ENCODE results near the gene PRKAG2. TPM values are rescaled to one million over a fixed set of nuclear protein-coding genes. Genes with fewer than 3 reads are reported as not detected.

Gene PRKAG2
- total and polyA plus RNA-seq, 2 of the 8 experiments (the other 6 are each of a cell fraction or from before 2014, with no cell fraction given): 7.5 to 18.1 TPM

DNA sequence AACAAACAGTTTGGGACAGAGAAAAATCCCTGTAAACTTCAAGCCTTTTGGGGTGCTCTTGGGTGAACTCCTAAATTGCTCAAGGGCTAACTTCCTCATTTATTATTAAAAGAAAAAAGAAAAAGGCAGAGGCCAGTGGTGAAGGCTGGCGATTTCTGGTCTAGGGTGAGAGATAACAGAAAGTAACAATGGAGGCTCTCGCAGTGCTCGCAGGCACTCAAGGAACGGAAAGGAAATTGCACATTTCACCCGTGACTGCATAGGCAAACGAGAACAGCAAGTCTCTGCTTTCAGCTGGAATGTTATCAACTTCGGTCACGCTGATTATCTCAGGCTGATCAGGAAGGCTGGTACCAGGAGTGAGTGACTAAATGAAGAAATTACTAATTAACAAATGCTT lies 70.7 kb downstream of the PRKAG2 start:
- POLR2A ChIA-PET (ENCODE audit: partially characterized antibody): no interaction called here
- Histone ChIP-seq H3K79me2 (ENCODE audit: control insufficient read depth in 1 of 2, insufficient read depth in 2 of 2, low read length in 2 of 2) (no peaks in the 10 kb centered on the region), H2BK12ac (ENCODE audit: low read depth, low read length) (no peak overlapping the region), H3K4me3 (ENCODE audit: extremely low read depth in 1 of 4, insufficient read depth in 2 of 4, low read depth in 3 of 4, low read length in 4 of 4) (no peak overlapping the region), H2AK5ac (ENCODE audit: low read depth, low read length) (no peak overlapping the region), H3K9ac (replicated peaks in 1 of 4; ENCODE audit: extremely low read depth in 1 of 4, low read depth in 3 of 4, low read length in 3 of 4) (no peak overlapping the region), H3K14ac (ENCODE audit: insufficient read length) (no peak overlapping the region), H3K4ac (replicated peaks; ENCODE audit: insufficient read length, low read depth, low read length) (no peak overlapping the region), H2AFZ (ENCODE audit: low read length) (no peak overlapping the region), H3K27ac (ENCODE audit: low read depth, low read length) (no peak overlapping the region), H3K4me2 (ENCODE audit: insufficient read depth in 1 of 2, low read depth in 2 of 2, low read length in 2 of 2) (no peak overlapping the region), H3K23me2 (ENCODE audit: low read depth, low read length) (no peaks in the 10 kb centered on the region), H3K23ac (ENCODE audit: insufficient read length) (no peak overlapping the region), H4K91ac (replicated peaks; ENCODE audit: insufficient read length, low read length) (no peak overlapping the region), H3K27me3 (replicated peaks in 1 of 4; ENCODE audit: control insufficient read depth in 3 of 4, extremely low read depth in 1 of 4, insufficient read depth in 3 of 4, low read length in 3 of 4) (no peaks in the 10 kb centered on the region), H4K20me1 (replicated peaks in 1 of 2; ENCODE audit: control insufficient read depth in 1 of 2, insufficient read depth in 2 of 2, low read length in 2 of 2) (no peaks in the 10 kb centered on the region), H2BK15ac (ENCODE audit: low read length) (no peak overlapping the region), H4K5ac (ENCODE audit: insufficient read length, low read depth, low read length) (no peak overlapping the region), H3K9me3 (ENCODE audit: insufficient read depth in 2 of 2, low read depth in 1 of 2, low read length in 1 of 2) (no peaks in the 10 kb centered on the region), H3K79me1 (ENCODE audit: low read depth, low read length) (no peaks in the 10 kb centered on the region), H2BK5ac (ENCODE audit: low read depth, low read length) (no peak overlapping the region), H3K4me1 (replicated peaks in 1 of 4; ENCODE audit: control insufficient read depth in 3 of 4, insufficient read depth in 4 of 4, low read length in 3 of 4) (no peaks in the 10 kb centered on the region), H4K8ac (ENCODE audit: extremely low read depth, insufficient read depth, low read length) (no peak overlapping the region), H3K36me3 (ENCODE audit: control insufficient read depth in 2 of 4, insufficient read depth in 4 of 4, low read length in 3 of 4) (no peaks in the 10 kb centered on the region), H2BK120ac (replicated peaks; ENCODE audit: low read depth, low read length) (no peak overlapping the region), H3K56ac (replicated peaks; ENCODE audit: insufficient read length, low read depth, low read length) (no peak overlapping the region), H2BK20ac (ENCODE audit: low read length) (no peak overlapping the region), H3K18ac (ENCODE audit: extremely low read depth, low read length) (no peak overlapping the region)
- CTCF ChIA-PET (ENCODE audit: partially characterized antibody): interaction anchor here (0.9 to 2.1 kb wide), 3 partner anchors 8 to 23 kb away, joined by 4 to 11 read pairs (median 5); no protein-coding TSS in a partner anchor
- WGBS, 2 experiments (ENCODE audit: extremely low coverage in 1 of 2, insufficient coverage in 1 of 2, insufficient read length in 1 of 2, insufficient replicate concordance in 2 of 2, low coverage in 1 of 2, low lambda C conversion rate in 2 of 2, missing lambda C conversion rate in 1 of 2): 84% methylated on average over 8 of the region's 8 CpGs; no CpG with 5 or more reads in 1 of the 2 experiments
- FAIRE-seq (no peak), DNase-seq (ENCODE audit: low read depth in 1 of 2, low spot score in 2 of 2) (no peak)
- TF ChIP-seq SP1 (IDR thresholded peaks at IDR 0.05; ENCODE audit: low read depth, low read length) (no peak), NRF1 (IDR thresholded peaks at IDR 0.05; ENCODE audit: low read depth, low read length) (no peak), EGR1 (IDR thresholded peaks at IDR 0.05; ENCODE audit: borderline replicate concordance, low read depth, low read length) (no peak), RAD21 (IDR thresholded peaks at IDR 0.05 in 1 of 2, conservative IDR thresholded peaks at IDR 0.05 in 1 of 2; ENCODE audit: low read depth in 2 of 2, low read length in 2 of 2) (no peak), TAF7 (optimal IDR thresholded peaks at IDR 0.05; ENCODE audit: borderline replicate concordance, low read depth, low read length) (no peak), CEBPB (IDR thresholded peaks at IDR 0.05; ENCODE audit: low read depth, low read length) (no peak), HDAC2 (IDR thresholded peaks at IDR 0.05; ENCODE audit: borderline replicate concordance in 1 of 2, low read depth in 2 of 2, low read length in 2 of 2) (no peak), CHD2 (IDR thresholded peaks at IDR 0.05; ENCODE audit: low read length) (no peak), SIN3A (conservative IDR thresholded peaks at IDR 0.05 in 1 of 2, IDR thresholded peaks at IDR 0.05 in 1 of 2; ENCODE audit: low read depth in 1 of 2, low read length in 2 of 2) (no peak), CREB1 (IDR thresholded peaks at IDR 0.05) (no peak)
- TF ChIP-seq, protein P1, sequence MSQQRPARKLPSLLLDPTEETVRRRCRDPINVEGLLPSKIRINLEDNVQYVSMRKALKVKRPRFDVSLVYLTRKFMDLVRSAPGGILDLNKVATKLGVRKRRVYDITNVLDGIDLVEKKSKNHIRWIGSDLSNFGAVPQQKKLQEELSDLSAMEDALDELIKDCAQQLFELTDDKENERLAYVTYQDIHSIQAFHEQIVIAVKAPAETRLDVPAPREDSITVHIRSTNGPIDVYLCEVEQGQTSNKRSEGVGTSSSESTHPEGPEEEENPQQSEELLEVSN (IDR thresholded peaks at IDR 0.05): no peak

Data from H1 (cell line).